Chondrocyte (in vitro differentiated cells): ENCODE measurements around the gene BLOC1S5. TPM values are rescaled to one million over a fixed set of nuclear protein-coding genes. Genes with fewer than 3 reads are reported as not detected.
A peak's percentile ranks its signal among the peaks of the same experiment; 100 is the strongest.

Experiments used
- DNase-seq: peaks from one replicate; pipeline ENCODE4 v3.0.0; 2021; ENCODE audit warnings: mixed read lengths, low spot score
- H3K27ac Mint-ChIP-seq: one replicate; pipeline ENCODE4 v1.8.0; 2021; ENCODE audit warnings: mild to moderate bottlenecking, moderate library complexity, mixed read lengths; ENCODE audit not compliant: unreplicated experiment
- H3K27me3 Mint-ChIP-seq: 2 replicates; pipeline ENCODE4 v1.8.0; 2021; ENCODE audit warnings: low read depth, mixed read lengths
- H3K36me3 Mint-ChIP-seq: 2 replicates; pipeline ENCODE4 v1.8.0; 2021; ENCODE audit warnings: low read depth, mixed read lengths
- H3K4me1 Mint-ChIP-seq: 2 replicates; pipeline ENCODE4 v1.8.0; 2021; ENCODE audit warnings: low read depth, mild to moderate bottlenecking, mixed read lengths
- H3K4me3 Mint-ChIP-seq: one replicate; pipeline ENCODE4 v1.8.0; 2021; ENCODE audit warnings: mild to moderate bottlenecking, moderate library complexity, mixed read lengths; ENCODE audit not compliant: unreplicated experiment
- H3K9me3 Mint-ChIP-seq: 2 replicates; pipeline ENCODE4 v1.8.0; 2021; ENCODE audit warnings: low read depth, mixed read lengths
- CTCF ChIP-seq: fragments of 200-600 bp; sonication (generic); IDR thresholded peaks from 2 replicates; pipeline ENCODE4 v1.5.0; 2021; ENCODE audit warnings: antibody characterized with exemption, mild to moderate bottlenecking, moderate library complexity
- total RNA-seq: library from RNA; stranded (reverse); gene quantifications from 3 replicates; pipeline ENCODE4 v1.2.1, GENCODE V29; 2021

The BLOC1S5 gene
- total RNA-seq, 1 donor from 2014 or later: 9.4 TPM

DNA sequence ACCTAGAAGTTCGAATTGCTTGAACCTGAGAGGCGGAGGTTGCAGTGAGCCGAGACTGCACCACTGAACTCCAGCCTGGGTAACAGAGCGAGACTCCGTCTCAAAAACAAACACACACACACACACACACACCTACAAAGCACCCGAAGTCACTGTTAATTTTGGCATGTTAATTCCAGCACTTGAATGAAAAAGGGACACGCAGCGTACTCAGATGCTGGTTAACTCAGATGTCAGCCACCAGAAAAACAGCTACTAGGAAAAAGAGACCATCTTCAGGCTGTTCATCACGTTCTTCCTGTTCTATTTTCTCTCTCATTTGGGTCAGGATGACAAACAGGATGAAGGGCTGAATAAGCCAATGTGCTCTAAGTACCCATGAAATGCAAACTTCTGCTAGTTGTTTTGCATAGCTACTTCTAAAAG lies 46.9 kb downstream of the BLOC1S5 start:
- TF ChIP-seq CTCF: no peak
- Mint-ChIP-seq H3K27ac (no peak overlapping the region), H3K27me3 (no peaks in the 10 kb centered on the region), H3K4me3 (no peak overlapping the region), H3K4me1 (peaks cover 14% of the 10 kb centered on the region), H3K36me3 (peaks cover 4% of the 10 kb centered on the region), H3K9me3 (no peaks in the 10 kb centered on the region)
- DNase-seq: no peak

DNA sequence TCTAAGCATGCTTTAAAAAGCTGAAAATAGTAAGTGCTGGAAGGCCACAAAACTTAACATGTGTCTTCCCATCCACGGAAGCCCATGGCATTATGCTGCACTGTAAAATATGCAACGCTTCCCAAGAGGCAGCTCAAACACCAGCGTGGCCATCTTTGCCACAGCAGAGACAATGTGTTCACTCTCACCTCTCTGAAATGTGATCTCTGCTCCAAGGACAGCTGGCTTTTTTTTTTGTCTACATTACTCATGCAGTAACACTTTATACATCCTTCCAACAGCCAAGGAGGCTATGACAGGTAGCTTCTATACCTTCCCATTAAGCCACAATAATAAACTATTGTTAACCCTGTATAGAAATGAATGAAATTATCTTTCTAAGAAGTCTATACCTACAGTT lies 49.2 kb downstream of the BLOC1S5 start:
- H3K27ac Mint-ChIP-seq: no peak overlapping the region

DNA sequence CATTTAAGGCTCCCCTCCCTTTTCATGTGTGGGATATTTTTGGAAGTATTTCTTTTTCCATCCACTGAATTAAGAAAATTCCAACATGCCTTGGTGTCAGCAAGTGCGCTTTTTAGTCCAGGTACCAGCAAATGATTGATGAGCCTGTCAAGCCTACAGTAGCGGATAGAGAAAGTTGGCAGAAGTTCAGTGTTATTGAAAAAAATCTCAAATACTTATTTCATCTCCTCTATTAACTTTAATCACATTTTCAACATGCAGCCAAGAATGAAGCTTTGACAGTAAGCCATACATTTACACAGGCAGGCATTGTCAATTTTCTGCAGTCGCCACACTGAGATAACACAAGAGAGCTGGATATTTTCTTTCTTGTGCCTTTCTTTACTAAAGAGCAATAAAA lies 50.4 kb downstream of the BLOC1S5 start:
- Mint-ChIP-seq H3K27me3 (no peaks in the 10 kb centered on the region), H3K36me3 (peaks cover 2% of the 10 kb centered on the region), H3K4me1 (peaks cover 14% of the 10 kb centered on the region), H3K4me3 (no peak overlapping the region), H3K9me3 (no peaks in the 10 kb centered on the region), H3K27ac (no peak overlapping the region)
- no peak for TF ChIP-seq CTCF
- no peak for DNase-seq

More for the DNA sequence above, 49.2 kb downstream of the BLOC1S5 start:
- no peak for TF ChIP-seq CTCF
- H3K27me3 Mint-ChIP-seq: no peaks in the 10 kb centered on the region
- DNase-seq: no peak
- H3K4me3 Mint-ChIP-seq: no peak overlapping the region
- peaks cover 14% of the 10 kb centered on the region for H3K4me1 Mint-ChIP-seq
- peaks cover 2% of the 10 kb centered on the region for H3K36me3 Mint-ChIP-seq
- H3K9me3 Mint-ChIP-seq: no peaks in the 10 kb centered on the region

DNA sequence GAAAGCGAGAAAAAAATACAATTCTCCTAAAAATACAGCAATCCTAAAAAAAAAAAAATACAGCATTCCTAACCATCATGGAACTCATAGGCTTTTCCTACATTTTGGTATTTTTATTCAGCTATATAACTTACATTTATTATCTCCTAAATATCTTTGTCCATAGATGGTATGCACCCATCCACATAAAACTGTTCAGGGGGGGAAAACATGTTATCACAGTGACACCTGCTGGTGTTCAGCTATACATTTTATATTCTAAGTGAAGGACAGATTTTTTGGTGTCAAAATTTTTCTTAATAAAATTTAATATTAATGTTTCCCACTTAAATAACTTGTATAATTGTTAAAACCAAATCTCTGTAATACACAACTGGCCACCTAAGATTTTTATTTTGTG lies 58.0 kb downstream of the BLOC1S5 start:
- Mint-ChIP-seq H3K9me3 (no peaks in the 10 kb centered on the region), H3K27me3 (no peaks in the 10 kb centered on the region), H3K27ac (no peak overlapping the region), H3K4me3 (no peak overlapping the region), H3K4me1 (peaks cover 4% of the 10 kb centered on the region), H3K36me3 (peaks cover 2% of the 10 kb centered on the region)
- TF ChIP-seq CTCF: peak; percentile 89
- DNase-seq: no peak

GRCh38 chr6:8005136-8005535 lies 59.1 kb downstream of the BLOC1S5 start:
- Mint-ChIP-seq H3K9me3 (no peaks in the 10 kb centered on the region), H3K4me3 (no peak overlapping the region), H3K27ac (no peak overlapping the region), H3K27me3 (no peaks in the 10 kb centered on the region), H3K4me1 (peaks cover 9% of the 10 kb centered on the region), H3K36me3 (peaks cover 2% of the 10 kb centered on the region)
- no peak for TF ChIP-seq CTCF
- no peak for DNase-seq
